Stomach (tissue), 19 donors: ENCODE results near the gene E2F2. TPM values are rescaled to one million over a fixed set of nuclear protein-coding genes. Genes with fewer than 3 reads are reported as not detected.
A peak's percentile ranks its signal among the peaks of the same experiment; 100 is the strongest.

Experiments
- DNase-seq, 2 donors: peaks; one replicate each; pipeline versions ENCODE4 v3.0.0 to v3.0.0-alpha.2; 2013 to 2019
- H3K27ac ChIP-seq, 5 donors: fragments of 200-600 bp in 4 of 5; sonication (generic) in 4 of 5; one replicate each; pipeline ENCODE4 v1.5.1; 2013 to 2019; ENCODE audit warnings: mild to moderate bottlenecking in 1 of 5, moderate library complexity in 1 of 5
- H3K27me3 ChIP-seq, 3 donors: fragments of 200-600 bp; sonication (generic); one replicate each; pipeline ENCODE4 v1.5.1; 2017 to 2019; ENCODE audit warnings: mixed run types in 1 of 3
- H3K36me3 ChIP-seq, 4 donors: fragments of 200-600 bp; sonication (generic); 1 replicate in 3 of 4; 2 replicates in 1 of 4; pipeline ENCODE4 v1.5.1; 2016 to 2019
- H3K4me1 ChIP-seq, 4 donors: fragments of 200-600 bp; sonication (generic); one replicate each; pipeline ENCODE4 v1.5.1; 2016 to 2019
- H3K4me3 ChIP-seq, 4 donors: fragments of 200-600 bp; sonication (generic) in 3 of 4; one replicate each; pipeline ENCODE4 v1.5.1; 2016 to 2019; ENCODE audit warnings: mild to moderate bottlenecking in 1 of 4
- H3K9me3 ChIP-seq, 4 donors: fragments of 200-600 bp; sonication (generic); one replicate each; pipeline ENCODE4 v1.5.1; 2016 to 2019
- EP300 ChIP-seq: sonication (generic); formaldehyde crosslinking; IDR thresholded peaks from one replicate; pipeline ENCODE4 v1.6.1; 2017; ENCODE audit warnings: antibody characterized with exemption
- POLR2A ChIP-seq, 4 donors: fragments of 450-650 bp; IDR thresholded peaks; one replicate each; pipeline ENCODE4 v1.6.1; 2016; ENCODE audit warnings: antibody characterized with exemption in 4 of 4, control low read depth in 2 of 4, mild to moderate bottlenecking in 1 of 4, moderate library complexity in 1 of 4
- POLR2AphosphoS5 ChIP-seq, 3 donors: sonication (generic); formaldehyde crosslinking; IDR thresholded peaks; one replicate each; pipeline ENCODE4 v1.6.1; 2016; ENCODE audit warnings: antibody characterized with exemption in 3 of 3
- WGBS, 5 donors: extraction: QIAGEN DNeasy Blood & Tissue Kit in 3 of 5; methylation state at CpG; one replicate each; pipeline versions ENCODE4 v1.1.5 to v1.1.7; 2013 to 2018; 5-methylcytosine and 5-hydroxymethylcytosine counted together
- intact Hi-C: fragments of 100-400 bp; cut with DNase I; formaldehyde crosslinking; loops from one replicate; pipeline ENCODE4 v1.15.1; 2023; ENCODE audit warnings: low total_unique reads
- long read RNA-seq, 10 donors: transcript quantifications; one replicate each; lab custom pipeline, GENCODE V29; 2026
- polyA plus RNA-seq, 3 donors: library from polyadenylated mRNA; stranded (reverse); fragments of 200-250 nt; gene quantifications; one replicate each; pipeline ENCODE4 v1.2.3, GENCODE V29; 2013
- total RNA-seq, 5 donors: library from RNA; depleted of rRNA; stranded (reverse); fragments of >200 nt; gene quantifications; one replicate each; pipeline versions ENCODE4 v1.1.0 to v1.2.3, GENCODE V29; 2014 to 2016
- TF ChIP-seq, protein P1 (sequence below), 7 experiments: fragments of 450-650 bp in 4 of 7; fragments of 200-600 bp in 3 of 7; sonication (generic) in 3 of 7; IDR thresholded peaks; one replicate each; pipeline ENCODE4 v1.5.1; 2016 to 2019; ENCODE audit warnings: antibody characterized with exemption in 7 of 7, control low read depth in 2 of 7, mild to moderate bottlenecking in 1 of 7
- donor health status: healthy with polysubstance abuse.
- donor health status: Bipolar disorder and iron deficiency.
- donor health status: healthy.

Gene E2F2, protein sequence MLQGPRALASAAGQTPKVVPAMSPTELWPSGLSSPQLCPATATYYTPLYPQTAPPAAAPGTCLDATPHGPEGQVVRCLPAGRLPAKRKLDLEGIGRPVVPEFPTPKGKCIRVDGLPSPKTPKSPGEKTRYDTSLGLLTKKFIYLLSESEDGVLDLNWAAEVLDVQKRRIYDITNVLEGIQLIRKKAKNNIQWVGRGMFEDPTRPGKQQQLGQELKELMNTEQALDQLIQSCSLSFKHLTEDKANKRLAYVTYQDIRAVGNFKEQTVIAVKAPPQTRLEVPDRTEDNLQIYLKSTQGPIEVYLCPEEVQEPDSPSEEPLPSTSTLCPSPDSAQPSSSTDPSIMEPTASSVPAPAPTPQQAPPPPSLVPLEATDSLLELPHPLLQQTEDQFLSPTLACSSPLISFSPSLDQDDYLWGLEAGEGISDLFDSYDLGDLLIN
- total RNA-seq (10 to 100 TPM in 1 of 5 donors, 1 to 10 TPM in 3, under 1 TPM in 1; 0.58 to 27.8 (median 3.5) TPM), polyA plus RNA-seq (1 to 10 TPM in 1 of 3 donors, under 1 TPM in 2; 0.61 to 3.2 (median 0.87) TPM)
- long read RNA-seq, donor 1 = 0 reads
- long read RNA-seq, donor 2 = 0 reads
- long read RNA-seq, donor 3, full-length matches to known transcripts = 1 of 1 reads
- long read RNA-seq, donor 3, partial matches to known transcripts = 0 of 1 reads
- long read RNA-seq, donor 3, other reads (novel, unspliced or antisense) = 0 of 1 reads
- long read RNA-seq, donor 4 = 0 reads
- long read RNA-seq, donor 5 = 0 reads
- long read RNA-seq, donor 6 = 0 reads
- long read RNA-seq, donor 7 = 0 reads
- long read RNA-seq, donor 8 = 0 reads
- long read RNA-seq, donor 9 = 0 reads
- long read RNA-seq, donor 10 = 0 reads

DNA sequence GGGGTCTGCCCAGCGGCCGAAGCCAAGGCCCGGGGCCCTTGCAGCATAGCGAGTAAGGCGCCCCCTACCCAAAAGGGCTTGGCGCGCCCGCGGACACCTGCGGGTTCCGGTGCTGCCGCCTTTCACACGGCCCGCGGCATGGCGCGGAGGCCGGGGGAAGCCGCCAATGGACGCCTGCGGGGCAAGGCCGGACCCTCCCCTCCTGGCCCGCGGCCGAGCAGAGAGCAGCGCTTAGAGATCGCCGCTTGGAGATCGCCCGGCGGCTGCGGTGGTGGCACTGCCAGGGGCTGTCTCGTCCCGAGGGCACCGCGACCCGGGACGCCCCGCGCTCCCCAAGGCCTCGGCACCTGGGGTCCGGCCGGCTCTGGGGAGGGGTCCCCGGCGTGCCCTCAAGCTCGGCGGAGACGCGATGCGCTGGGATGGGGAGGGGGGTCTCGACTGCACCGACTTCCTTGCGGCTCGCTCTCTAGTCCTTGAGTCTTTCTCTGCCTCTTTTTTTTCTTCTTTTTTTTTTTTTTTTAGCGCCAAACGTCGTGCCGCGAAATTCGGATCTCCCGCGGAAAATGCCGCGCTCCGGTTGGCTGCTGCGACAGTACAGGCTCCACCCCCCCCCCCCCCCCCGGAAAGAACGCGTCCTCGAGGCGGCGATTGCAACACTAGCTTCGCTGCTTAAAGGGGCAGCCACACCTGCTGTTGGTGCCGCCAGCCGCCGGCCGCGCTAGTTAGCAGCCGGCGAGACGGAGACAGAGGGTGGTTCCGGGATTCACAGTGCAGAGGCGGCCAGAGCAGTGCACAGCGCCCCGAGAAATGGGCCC is at the start of gene E2F2:
E2F2 (minus strand) TSS at position 487 of the 815 bp plus-strand sequence; CDS start at position 47, 440 bp downstream.
- Histone ChIP-seq H3K36me3 (no peaks in the 10 kb centered on the region), H3K9me3 (no peaks in the 10 kb centered on the region), H3K27ac (peak within 1 kb of the TSS in 4 of 5 donors; percentile 2 to 78 (median 68)), H3K4me1 (peaks cover 28 to 81% (median 46%) of the 10 kb centered on the region in 4 donors), H3K27me3 (peaks cover 0 to 25% (median 7%) of the 10 kb centered on the region in 3 donors), H3K4me3 (peak within 1 kb of the TSS; percentile 47 to 79 (median 67))
- TF ChIP-seq POLR2AphosphoS5 (IDR thresholded peaks at IDR 0.05) = peak; percentile 6 to 58 (median 55)
- TF ChIP-seq EP300 = no peak
- TF ChIP-seq, protein P1, sequence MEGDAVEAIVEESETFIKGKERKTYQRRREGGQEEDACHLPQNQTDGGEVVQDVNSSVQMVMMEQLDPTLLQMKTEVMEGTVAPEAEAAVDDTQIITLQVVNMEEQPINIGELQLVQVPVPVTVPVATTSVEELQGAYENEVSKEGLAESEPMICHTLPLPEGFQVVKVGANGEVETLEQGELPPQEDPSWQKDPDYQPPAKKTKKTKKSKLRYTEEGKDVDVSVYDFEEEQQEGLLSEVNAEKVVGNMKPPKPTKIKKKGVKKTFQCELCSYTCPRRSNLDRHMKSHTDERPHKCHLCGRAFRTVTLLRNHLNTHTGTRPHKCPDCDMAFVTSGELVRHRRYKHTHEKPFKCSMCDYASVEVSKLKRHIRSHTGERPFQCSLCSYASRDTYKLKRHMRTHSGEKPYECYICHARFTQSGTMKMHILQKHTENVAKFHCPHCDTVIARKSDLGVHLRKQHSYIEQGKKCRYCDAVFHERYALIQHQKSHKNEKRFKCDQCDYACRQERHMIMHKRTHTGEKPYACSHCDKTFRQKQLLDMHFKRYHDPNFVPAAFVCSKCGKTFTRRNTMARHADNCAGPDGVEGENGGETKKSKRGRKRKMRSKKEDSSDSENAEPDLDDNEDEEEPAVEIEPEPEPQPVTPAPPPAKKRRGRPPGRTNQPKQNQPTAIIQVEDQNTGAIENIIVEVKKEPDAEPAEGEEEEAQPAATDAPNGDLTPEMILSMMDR (IDR thresholded peaks at IDR 0.05) = peak in 1 of 7 experiments; percentile 25
- no peak for TF ChIP-seq POLR2A (IDR thresholded peaks at IDR 0.05)
- 0 to 1% (median 0%) methylated on average over 23 to 85 of the region's 85 CpGs for WGBS, 5 donors
- intact Hi-C loops = no loop called here
- peak; percentile 88 to 96 for DNase-seq

DNA sequence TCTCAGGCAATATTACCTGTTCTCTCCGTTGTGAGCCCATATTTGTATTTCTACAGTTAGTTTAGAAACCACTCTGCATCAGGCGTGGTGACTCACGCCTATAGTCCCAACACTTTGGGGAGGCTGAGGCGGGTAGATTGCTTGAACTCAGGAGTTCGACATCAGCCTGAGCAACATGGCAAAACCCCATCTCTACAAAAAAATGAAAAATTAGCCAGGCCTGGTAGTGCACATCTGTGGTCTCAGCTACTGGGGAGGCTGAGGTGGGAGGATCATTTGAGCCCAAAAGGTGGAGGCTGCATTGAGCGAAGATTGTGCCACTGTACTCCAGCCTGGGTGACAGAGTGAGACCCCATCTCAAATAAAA is 47.9 kb upstream of the E2F2 start:
- H3K9me3 ChIP-seq = no peaks in the 10 kb centered on the region
- H3K27me3 ChIP-seq = no peaks in the 10 kb centered on the region
- TF ChIP-seq, protein P1 (IDR thresholded peaks at IDR 0.05) = no peak
- TF ChIP-seq POLR2AphosphoS5 (IDR thresholded peaks at IDR 0.05) (no peak), POLR2A (IDR thresholded peaks at IDR 0.05) (no peak), EP300 (no peak)
- WGBS, 5 donors = 82 to 88% (median 86%) methylated on average over 6 of the region's 6 CpGs
- DNase-seq = no peak
- H3K4me3 ChIP-seq = no peak overlapping the region
- H3K36me3 ChIP-seq = no peaks in the 10 kb centered on the region
- H3K27ac ChIP-seq = peak overlapping the region in 3 of 5 donors; percentile 76 to 85 (median 79)
- H3K4me1 ChIP-seq = peaks cover 34 to 46% (median 37%) of the 10 kb centered on the region in 4 donors
- intact Hi-C loops = no loop called here

DNA sequence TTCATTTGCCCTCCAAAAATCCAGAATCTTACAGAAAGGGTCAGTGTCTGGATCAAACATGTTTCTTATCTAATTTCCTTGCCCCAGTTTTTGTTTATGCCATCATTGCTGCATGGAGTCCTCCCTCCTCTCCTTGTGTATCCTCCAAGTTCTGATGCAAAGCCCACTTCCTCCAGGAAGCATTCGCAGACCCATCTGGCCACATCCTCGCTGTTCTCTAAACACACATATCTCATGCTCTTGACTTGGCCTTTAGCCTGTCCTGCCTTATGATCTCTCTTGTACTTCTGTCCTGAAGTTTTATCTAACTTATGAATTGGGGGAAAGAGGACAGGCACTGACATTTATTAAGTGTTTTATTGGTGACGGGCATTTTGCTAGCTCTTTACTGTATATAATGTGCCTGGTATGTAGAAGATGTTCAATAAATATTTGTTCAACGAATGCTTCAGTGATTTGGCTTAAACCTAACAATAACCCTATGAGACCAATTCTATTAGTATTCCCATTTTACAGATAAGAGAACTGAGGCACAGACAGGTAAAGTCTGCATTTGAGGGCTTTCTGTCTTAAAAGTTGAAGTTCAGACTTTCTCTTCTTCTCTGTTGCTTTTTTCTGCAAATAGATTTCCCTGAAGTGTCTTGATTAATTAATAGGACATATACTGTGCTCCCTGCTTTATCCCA is 47.4 kb upstream of the E2F2 start:
- H3K4me1 ChIP-seq = peaks cover 34 to 46% (median 37%) of the 10 kb centered on the region in 4 donors
- no peak for DNase-seq
- H3K27me3 ChIP-seq = no peaks in the 10 kb centered on the region
- H3K4me3 ChIP-seq = no peak overlapping the region
- no peaks in the 10 kb centered on the region for H3K36me3 ChIP-seq
- H3K9me3 ChIP-seq = no peaks in the 10 kb centered on the region
- peak overlapping the region in 4 of 5 donors; percentile 71 to 85 (median 78) for H3K27ac ChIP-seq
- WGBS, 5 donors = 72 to 76% (median 76%) methylated on average over 4 of the region's 4 CpGs
- intact Hi-C loops = no loop called here
- no peak for TF ChIP-seq POLR2AphosphoS5 (IDR thresholded peaks at IDR 0.05)
- no peak for TF ChIP-seq EP300
- TF ChIP-seq, protein P1 (IDR thresholded peaks at IDR 0.05) = no peak
